Measurements from ENCODE around the gene PKMYT1. TPM values are rescaled to one million over a fixed set of nuclear protein-coding genes. Genes with fewer than 3 reads are reported as not detected.

PKMYT1 gene
- polyA plus RNA-seq, 1 donor from 2014 or later, result 2.9 TPM

DNA sequence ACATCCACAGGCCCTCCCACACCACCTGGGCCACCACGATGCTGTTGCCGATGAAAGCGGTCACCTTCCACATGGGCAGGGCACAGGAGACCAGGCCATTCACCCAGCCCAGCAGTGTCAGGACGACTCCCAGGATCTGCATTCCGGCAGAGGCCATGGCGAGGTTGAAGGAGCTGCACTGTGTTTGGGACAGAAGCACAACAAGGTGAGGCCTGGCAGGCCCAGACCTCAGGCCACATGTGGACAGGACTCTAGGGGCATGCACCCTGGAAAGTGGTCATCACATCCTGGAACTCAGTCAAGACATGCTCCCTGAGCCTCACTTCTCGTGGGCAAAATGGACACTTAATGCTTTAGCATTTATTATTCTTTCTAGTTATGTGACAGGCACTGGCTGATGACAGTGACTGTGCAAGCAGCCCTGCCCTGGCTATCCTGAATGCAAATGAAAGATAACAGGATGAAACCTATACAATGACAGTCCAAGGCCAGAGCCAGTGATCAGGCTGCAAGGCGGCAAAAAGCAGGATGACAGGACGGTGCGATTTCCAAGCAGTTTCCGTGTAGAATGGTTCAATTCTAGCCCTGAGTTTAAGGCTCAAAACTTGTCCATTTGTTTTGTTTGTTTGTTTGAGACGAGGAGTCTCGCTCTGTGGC lies 35.7 kb upstream of the PKMYT1 start:
- Histone ChIP-seq H3K27me3 (ENCODE audit: insufficient read depth, low read depth, low read length) (peaks cover 46% of the 10 kb centered on the region), H3K36me3 (ENCODE audit: insufficient read depth, low read length) (no peaks in the 10 kb centered on the region), H3K4me2 (ENCODE audit: low read length) (no peak overlapping the region), H3K79me2 (replicated peaks; ENCODE audit: insufficient read depth, low read length) (no peaks in the 10 kb centered on the region), H3K27ac (ENCODE audit: low read length) (no peak overlapping the region), H3K9me3 (ENCODE audit: low read length) (no peaks in the 10 kb centered on the region), H3K9me2 (ENCODE audit: insufficient read depth, low read length) (no peaks in the 10 kb centered on the region), H3F3A (ENCODE audit: insufficient read depth, low read length, poor library complexity, severe bottlenecking) (no peaks in the 10 kb centered on the region), H3K9ac (ENCODE audit: low read length) (no peak overlapping the region), H4K20me1 (ENCODE audit: insufficient read depth) (no peaks in the 10 kb centered on the region), H3K4me3 (ENCODE audit: low read length) (no peak overlapping the region), H2AFZ (ENCODE audit: low read depth, low read length) (no peak overlapping the region)
- TF ChIP-seq, protein P1, sequence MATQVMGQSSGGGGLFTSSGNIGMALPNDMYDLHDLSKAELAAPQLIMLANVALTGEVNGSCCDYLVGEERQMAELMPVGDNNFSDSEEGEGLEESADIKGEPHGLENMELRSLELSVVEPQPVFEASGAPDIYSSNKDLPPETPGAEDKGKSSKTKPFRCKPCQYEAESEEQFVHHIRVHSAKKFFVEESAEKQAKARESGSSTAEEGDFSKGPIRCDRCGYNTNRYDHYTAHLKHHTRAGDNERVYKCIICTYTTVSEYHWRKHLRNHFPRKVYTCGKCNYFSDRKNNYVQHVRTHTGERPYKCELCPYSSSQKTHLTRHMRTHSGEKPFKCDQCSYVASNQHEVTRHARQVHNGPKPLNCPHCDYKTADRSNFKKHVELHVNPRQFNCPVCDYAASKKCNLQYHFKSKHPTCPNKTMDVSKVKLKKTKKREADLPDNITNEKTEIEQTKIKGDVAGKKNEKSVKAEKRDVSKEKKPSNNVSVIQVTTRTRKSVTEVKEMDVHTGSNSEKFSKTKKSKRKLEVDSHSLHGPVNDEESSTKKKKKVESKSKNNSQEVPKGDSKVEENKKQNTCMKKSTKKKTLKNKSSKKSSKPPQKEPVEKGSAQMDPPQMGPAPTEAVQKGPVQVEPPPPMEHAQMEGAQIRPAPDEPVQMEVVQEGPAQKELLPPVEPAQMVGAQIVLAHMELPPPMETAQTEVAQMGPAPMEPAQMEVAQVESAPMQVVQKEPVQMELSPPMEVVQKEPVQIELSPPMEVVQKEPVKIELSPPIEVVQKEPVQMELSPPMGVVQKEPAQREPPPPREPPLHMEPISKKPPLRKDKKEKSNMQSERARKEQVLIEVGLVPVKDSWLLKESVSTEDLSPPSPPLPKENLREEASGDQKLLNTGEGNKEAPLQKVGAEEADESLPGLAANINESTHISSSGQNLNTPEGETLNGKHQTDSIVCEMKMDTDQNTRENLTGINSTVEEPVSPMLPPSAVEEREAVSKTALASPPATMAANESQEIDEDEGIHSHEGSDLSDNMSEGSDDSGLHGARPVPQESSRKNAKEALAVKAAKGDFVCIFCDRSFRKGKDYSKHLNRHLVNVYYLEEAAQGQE (IDR thresholded peaks at IDR 0.05; ENCODE audit: borderline replicate concordance), result no peak
- no peak for TF ChIP-seq MXI1 (conservative IDR thresholded peaks at IDR 0.05; ENCODE audit: poor library complexity, severe bottlenecking)
- TF ChIP-seq EZH2 (IDR thresholded peaks at IDR 0.05; ENCODE audit: borderline replicate concordance, insufficient read depth, low read length, poor library complexity, severe bottlenecking), result no peak
- TF ChIP-seq, protein P2, sequence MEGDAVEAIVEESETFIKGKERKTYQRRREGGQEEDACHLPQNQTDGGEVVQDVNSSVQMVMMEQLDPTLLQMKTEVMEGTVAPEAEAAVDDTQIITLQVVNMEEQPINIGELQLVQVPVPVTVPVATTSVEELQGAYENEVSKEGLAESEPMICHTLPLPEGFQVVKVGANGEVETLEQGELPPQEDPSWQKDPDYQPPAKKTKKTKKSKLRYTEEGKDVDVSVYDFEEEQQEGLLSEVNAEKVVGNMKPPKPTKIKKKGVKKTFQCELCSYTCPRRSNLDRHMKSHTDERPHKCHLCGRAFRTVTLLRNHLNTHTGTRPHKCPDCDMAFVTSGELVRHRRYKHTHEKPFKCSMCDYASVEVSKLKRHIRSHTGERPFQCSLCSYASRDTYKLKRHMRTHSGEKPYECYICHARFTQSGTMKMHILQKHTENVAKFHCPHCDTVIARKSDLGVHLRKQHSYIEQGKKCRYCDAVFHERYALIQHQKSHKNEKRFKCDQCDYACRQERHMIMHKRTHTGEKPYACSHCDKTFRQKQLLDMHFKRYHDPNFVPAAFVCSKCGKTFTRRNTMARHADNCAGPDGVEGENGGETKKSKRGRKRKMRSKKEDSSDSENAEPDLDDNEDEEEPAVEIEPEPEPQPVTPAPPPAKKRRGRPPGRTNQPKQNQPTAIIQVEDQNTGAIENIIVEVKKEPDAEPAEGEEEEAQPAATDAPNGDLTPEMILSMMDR (IDR thresholded peaks at IDR 0.05; ENCODE audit: poor library complexity, severe bottlenecking), result no peak
- no peak for TF ChIP-seq RAD21 (conservative IDR thresholded peaks at IDR 0.05)
- no peak for TF ChIP-seq TAF1 (IDR thresholded peaks at IDR 0.05; ENCODE audit: low read depth)
- no peak for TF ChIP-seq EP300 (conservative IDR thresholded peaks at IDR 0.05; ENCODE audit: poor library complexity, severe bottlenecking)
- no peak for TF ChIP-seq SMC3 (conservative IDR thresholded peaks at IDR 0.05; ENCODE audit: poor library complexity)
- no peak for TF ChIP-seq POLR2AphosphoS5 (IDR thresholded peaks at IDR 0.05)

DNA sequence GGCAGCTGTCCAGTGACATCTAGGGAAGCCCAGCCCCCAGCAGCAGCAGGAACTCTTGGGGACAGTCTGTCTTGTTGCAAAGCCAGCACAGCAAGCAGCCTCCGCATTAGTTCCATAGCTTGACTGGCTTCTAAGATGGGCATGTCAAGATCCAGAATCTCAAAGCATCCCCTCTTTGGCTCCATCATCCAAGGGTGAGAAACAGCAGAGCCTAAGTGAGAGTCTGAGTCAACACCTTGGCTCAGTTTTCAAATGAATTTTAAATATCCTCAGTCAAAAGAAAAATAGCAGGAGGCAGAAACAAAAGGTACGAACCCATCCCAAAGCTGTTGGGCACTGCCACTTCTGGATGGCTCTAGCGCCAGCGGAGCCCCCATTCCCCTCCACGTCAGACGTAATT lies 34.7 kb upstream of the PKMYT1 start:
- Histone ChIP-seq H4K20me1 (ENCODE audit: insufficient read depth) (no peaks in the 10 kb centered on the region), H3K4me2 (ENCODE audit: low read length) (no peak overlapping the region), H3K9me2 (ENCODE audit: insufficient read depth, low read length) (no peaks in the 10 kb centered on the region), H3K27me3 (ENCODE audit: insufficient read depth, low read depth, low read length) (peaks cover 44% of the 10 kb centered on the region), H3F3A (ENCODE audit: insufficient read depth, low read length, poor library complexity, severe bottlenecking) (no peaks in the 10 kb centered on the region), H3K36me3 (ENCODE audit: insufficient read depth, low read length) (no peaks in the 10 kb centered on the region), H3K9me3 (ENCODE audit: low read length) (no peaks in the 10 kb centered on the region), H3K9ac (ENCODE audit: low read length) (no peak overlapping the region), H2AFZ (ENCODE audit: low read depth, low read length) (no peak overlapping the region), H3K4me3 (ENCODE audit: low read length) (no peak overlapping the region), H3K27ac (ENCODE audit: low read length) (no peak overlapping the region), H3K79me2 (replicated peaks; ENCODE audit: insufficient read depth, low read length) (no peaks in the 10 kb centered on the region)
- no peak for TF ChIP-seq EZH2 (IDR thresholded peaks at IDR 0.05; ENCODE audit: borderline replicate concordance, insufficient read depth, low read length, poor library complexity, severe bottlenecking)
- TF ChIP-seq, protein P1 (IDR thresholded peaks at IDR 0.05; ENCODE audit: borderline replicate concordance), result no peak
- TF ChIP-seq POLR2AphosphoS5 (IDR thresholded peaks at IDR 0.05), result no peak
- no peak for TF ChIP-seq EP300 (conservative IDR thresholded peaks at IDR 0.05; ENCODE audit: poor library complexity, severe bottlenecking)
- no peak for TF ChIP-seq TAF1 (IDR thresholded peaks at IDR 0.05; ENCODE audit: low read depth)
- no peak for TF ChIP-seq MXI1 (conservative IDR thresholded peaks at IDR 0.05; ENCODE audit: poor library complexity, severe bottlenecking)
- no peak for TF ChIP-seq RAD21 (conservative IDR thresholded peaks at IDR 0.05)
- TF ChIP-seq, protein P2 (IDR thresholded peaks at IDR 0.05; ENCODE audit: poor library complexity, severe bottlenecking), result no peak
- no peak for TF ChIP-seq SMC3 (conservative IDR thresholded peaks at IDR 0.05; ENCODE audit: poor library complexity)
